HG02759 (cell line): ENCODE results near the gene IRF8.

ENCODE experiments used
- ATAC-seq: cut with Tn5 transposase; IDR thresholded peaks from one replicate; pipeline ENCODE4 v1.9.1; 2021; ENCODE audit warnings: mild to moderate bottlenecking, moderate library complexity; ENCODE audit not compliant: unreplicated experiment

The IRF8 gene

DNA sequence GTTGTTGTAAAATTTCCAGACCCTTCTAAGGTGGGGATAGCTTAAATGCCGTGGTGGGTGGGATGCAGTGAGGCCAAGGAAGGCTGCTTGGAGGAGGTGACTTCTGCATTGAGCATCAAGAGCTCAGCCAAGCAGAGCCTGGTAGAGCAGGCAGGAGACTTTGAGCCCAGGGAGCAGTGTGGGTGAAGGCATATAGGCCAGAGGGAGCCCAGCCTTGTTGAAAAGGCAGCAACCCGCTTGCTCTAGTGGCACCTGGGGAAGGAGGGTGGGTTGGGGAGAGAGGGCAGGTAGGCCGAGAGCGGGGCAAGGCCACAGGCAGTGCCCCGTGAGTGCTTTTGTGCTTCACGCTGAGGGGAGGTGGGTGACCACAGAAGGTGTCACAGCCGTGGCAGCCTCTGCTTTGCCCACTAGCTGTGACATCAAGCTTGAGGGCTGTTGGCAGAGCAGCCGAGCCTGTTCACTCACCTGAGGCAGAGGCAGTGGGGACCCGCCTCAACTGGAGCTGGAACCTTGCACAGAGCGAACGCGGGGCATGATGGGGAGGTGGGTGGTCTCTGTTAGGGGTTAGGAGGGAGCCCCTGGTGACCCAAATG lies 56.1 kb downstream of the IRF8 start:
- no peak for ATAC-seq

DNA sequence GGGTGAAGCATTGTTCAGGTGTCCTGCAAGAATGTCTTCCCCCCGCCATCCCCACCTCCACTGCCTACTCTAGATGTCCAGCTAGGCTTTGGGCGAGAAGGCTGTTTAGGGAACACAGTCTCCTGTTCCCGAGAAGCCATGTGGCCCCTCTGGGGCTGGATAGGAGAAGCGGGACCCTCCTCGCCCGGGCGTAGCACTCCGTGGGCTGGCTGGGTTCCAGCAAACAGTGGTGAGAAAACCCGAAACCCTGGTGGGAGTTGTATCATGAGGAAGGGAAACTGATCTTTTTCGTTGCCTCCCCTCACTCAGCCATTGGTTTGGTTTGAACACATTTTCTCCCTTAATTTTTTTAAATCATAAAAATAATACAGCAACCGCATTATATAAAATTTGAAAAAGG lies 56.6 kb downstream of the IRF8 start:
- ATAC-seq: no peak

DNA sequence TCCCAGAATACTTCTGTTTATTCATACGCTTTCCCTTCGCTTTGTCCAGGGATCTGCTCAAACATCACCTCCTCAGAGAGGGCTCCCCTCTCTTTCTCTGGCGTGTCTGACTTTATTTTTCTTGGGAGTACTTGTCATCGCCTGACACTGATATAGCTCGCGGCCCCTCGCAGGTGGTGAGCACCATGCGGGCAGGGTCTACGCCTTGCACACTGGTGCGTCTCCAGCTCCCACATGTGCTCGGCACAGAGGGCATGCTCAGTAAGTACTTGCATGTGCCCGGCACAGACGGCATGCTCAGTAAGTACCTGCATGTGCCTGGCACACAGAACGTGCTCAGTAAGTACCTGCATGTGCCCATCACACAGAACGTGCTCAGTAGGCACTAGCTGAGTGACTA lies 57.5 kb downstream of the IRF8 start:
- no peak for ATAC-seq

DNA sequence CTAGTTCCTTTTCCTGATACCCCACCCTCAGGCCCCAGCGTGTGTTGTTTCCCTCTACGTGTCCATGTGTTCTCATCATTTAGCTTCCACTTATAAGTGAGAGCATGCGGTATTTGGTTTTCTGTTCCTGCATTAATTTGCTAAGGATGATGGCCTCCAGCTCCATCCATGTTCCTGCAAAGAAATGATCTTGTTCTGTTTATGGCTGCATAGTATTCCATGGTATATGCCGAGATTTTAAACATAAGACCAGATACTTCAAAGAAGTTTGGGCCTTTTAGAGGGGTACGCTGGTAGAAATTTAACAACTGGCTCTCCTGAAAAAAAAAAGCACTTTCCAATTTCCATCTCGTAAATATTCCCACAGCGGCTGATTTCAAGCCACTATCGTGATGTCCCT lies 59.8 kb downstream of the IRF8 start:
- no peak for ATAC-seq

DNA sequence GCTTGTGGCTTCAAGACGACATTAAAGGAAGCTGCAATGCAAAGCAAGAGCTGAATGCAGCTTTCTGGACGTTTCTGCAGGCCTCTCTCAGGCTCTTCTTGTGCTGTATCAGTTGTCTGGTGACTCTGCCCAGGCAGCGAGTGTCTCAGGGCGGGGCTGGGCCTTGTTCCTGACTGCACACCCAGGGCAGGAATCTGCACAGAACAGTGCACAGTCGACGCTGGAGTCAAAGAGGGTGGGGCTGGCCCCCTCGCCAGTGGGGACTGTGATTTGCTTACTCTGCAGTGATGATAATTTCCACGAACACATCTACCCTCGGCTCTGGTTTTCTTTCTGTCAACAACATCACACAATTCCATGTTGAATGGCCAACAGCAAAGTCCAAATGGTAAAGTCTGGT lies 60.7 kb downstream of the IRF8 start:
- no peak for ATAC-seq

DNA sequence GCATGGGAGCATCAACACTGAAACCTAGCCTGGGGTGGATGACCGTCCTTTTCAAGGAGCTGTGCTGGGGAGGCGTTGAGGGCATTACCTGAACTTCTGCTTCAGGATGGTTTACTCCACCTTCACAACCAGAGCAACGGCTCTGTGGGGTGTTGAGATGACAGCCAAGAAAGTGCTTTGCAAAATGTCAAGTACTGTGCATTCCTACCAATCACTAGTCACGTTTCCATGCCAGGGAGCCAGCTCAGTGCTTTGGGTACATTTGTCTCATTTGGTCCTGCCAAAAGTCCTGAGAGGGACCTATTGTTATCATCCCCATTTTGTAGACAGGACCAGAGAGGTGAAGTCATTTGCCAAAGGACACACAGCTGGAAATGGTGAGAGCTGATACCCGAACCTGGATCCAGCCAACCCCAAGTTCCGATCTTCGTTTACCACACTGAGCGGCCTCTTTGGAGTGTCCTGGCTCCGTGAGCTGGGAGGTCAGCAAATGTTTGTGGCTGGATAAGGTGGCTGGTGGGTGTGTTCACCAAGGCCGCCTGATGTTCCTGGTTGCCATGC lies 61.6 kb downstream of the IRF8 start:
- ATAC-seq: no peak

DNA sequence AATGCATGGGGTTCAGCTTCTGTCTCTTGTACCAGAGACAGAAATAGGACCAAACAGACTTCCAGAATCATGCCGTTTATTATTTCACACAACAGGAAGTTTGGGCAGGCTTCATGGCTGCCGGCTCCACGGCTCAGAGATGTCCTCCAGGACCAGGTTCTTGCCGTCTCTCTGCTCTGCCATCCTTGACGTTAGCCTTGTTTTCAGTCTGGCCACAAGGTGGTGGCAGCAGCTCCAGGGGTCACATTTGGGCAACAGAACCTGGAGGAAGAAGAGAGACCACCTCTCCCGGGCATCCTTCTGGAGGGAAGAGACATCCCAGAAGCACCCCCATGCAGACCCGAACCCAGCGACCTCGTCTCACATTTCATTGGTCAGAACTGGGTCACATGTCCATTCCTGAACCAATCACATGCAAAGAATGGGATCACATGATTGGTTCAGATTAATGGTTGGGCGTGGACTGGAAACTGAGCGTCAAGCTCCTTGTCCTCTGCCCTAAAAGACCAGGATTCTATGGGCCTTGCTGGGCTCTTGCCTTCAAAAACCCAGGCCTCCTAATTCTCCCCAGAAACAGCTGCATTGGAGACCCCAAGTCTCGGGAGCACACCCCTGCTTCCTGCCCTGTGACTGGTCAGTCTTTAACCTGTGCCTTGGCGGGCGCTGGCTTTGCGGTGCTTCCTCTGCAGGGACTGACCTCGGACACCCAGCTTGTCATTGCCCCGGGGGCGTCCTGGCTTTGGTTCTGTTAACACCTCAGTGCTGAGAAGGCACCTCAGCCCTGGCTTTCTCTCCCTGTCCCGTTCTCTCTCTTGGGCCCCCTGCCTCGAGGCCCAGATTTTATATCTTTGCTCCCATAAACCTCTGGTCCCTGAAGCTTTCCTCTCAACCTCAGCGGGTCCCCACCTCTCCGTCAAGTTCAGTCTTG lies 63.3 kb downstream of the IRF8 start:
- ATAC-seq: no peak

DNA sequence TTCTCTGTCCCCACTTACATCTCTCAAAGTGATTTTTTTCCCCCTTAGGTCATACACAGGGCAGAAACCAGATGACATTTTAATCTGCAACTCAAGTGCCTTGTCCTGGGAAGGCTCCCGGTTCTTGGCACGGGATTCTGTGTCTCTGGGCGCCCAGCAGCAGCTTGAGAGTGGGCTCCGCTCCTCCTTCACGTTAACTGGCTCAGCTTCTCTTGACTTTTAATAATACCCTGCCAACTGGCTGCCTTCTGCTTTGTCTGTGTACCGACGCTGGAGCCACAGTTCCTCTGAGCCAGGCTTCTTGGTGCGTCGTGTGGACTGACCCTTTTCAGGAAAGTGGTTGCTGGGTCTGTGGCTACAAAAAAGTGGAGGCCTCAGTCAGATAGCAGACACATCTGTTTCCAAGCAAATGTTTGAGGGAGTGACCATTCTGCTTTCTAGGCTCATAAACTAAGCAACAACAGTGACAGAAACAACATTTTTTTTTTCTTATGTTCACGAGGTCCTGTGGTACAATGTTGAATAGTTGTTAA lies 64.9 kb downstream of the IRF8 start:
- no peak for ATAC-seq

DNA sequence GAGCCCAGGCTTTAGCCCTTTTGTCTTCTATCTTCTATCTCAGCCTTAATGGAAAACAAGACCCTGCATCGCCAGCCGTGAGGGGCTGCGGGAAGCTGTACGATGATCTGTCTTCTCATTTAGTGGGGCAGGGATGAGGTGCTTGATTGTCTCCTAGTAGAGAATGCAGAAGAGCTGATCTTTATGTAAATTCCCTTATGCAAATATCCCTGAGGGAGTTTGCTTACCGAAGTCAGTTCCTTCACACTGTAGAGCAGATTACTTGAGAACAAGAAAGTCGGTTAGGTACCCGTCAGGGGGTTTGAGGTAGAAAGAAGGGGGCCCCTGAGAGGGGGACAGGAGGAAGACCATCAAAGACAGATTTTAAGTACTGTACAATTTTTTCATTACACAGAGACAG lies 66.2 kb downstream of the IRF8 start:
- no peak for ATAC-seq

DNA sequence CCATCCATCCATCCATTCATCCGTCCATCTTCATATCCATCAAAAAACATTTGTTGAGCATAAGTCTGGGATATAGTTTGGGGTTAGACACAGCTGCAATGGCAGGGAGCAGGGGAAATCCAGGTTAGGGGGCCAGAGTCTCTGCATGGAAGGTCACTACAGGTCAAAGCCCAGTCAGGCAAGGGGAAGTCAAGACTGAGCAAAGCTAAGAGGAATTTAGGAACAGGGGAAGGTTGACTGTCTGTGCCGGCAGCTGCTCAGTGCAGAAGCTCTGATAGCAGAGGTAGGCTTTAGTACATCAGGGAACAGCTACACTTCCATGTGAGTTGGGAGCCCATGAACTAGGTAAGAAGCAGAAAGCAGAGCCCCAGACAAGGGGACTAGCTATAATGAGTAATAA lies 68.1 kb downstream of the IRF8 start:
- ATAC-seq: no peak

DNA sequence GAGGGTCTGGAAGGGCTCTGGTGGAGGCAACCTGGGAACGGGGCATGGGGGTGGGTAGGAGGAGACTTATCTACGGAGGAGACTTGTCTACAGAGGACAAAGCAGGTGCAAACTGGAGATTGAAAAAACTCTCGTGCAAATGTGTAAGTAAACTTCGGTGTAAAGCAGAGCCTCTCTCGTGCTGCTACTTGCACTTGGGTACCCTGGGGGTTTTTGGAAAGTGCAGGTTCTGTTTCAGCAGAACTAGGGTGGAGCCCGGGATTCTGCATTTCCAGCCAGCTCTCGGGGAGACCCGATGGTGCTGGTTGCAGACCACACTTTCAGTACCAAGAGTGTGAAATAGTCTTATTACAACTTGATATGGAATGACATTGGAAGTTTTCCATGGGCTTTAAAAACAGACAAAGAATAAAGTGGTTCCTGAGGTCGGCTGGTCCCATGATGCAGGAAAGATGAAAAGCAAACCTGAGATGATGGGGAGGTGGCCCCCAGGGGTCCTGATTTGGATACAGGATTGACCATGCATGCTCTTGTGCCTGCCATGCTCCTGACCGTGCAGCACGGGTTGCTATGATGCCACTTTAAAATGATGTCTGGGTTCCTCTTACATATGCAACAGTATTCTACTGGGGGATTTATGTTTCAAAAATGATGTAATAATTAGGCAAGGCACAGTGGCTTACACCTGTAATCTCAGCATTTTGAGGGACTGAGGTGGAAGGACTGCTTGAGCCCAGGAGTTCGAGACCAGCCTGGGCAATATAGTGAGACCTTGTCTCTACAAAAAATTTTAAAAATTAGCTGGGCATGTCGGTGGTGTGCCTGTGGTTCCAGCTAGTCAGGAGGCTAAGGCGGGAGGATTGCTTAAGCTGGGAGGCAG lies 69.3 kb downstream of the IRF8 start:
- ATAC-seq: no peak

DNA sequence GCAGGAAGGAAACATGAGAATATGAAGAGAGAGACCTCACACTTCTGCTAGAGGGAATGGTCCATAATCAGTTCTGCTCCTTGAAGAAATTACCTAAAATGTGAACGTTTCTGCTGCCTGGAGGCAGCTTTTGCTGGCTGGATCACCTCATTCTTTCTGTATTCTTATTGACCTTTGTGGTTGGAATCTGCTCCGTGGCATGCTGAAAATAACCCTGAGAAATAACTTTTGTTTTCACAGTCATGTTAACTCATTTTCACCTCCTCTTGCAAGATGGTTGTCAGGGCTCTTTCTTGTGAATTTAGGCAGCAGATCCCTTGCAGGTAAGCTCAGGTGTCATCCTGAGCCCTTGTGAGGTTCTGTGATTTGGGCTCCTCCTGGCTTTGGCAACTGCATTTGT lies 70.2 kb downstream of the IRF8 start:
- no peak for ATAC-seq

DNA sequence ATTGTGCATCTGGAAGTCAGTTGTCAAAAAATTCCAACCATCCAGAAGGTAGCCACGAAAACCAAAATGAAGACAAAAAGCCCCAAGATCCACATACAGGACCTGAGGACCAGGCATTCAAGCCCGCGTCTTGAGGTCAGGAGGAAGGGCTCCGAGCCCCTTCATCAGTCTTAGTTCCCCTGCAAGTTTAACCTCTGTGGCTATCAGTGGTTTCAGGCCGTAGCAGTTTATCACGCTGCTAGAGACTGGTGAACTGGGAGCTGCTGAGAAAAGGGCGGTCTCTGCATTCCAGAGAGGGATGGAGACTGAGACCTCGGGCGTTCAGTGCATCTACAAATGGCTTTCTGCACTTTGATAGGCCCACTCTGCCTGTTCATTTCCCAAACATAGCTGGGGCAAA lies 70.6 kb downstream of the IRF8 start:
- ATAC-seq: no peak

DNA sequence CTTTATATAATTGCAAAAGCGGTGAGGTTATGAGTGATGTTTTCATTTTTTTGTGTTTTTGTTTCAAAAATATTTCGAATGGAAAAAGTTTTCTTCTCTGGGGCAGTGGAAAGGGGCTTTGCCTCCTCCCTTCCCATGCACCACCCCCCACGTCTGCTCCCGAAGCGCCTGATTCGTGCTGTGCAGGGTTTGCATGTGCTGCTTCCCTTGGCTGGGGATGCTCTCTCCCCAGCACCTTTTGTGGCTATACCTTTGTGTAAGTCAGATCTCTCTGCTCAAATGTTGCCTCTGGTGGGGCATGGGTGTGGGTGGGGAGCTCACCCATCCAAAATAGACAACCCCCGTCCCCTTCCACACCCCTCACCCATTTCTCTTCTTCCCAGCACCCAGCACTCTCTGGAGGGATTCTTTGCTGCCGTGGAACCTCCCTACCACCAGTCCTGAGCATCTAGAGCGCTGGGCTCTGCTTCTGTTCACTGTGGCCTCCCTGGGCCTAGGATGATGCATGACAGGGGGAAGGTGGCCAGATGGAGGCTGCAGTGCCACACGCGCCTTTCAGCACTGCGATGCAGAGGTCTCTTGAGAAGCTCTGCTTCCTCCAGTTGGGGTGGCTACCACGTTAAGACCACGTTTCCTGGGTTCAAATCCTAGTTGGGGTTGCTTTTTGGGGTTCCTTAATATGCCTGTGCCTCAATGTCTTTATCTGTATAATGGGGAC lies 71.2 kb downstream of the IRF8 start:
- no peak for ATAC-seq

DNA sequence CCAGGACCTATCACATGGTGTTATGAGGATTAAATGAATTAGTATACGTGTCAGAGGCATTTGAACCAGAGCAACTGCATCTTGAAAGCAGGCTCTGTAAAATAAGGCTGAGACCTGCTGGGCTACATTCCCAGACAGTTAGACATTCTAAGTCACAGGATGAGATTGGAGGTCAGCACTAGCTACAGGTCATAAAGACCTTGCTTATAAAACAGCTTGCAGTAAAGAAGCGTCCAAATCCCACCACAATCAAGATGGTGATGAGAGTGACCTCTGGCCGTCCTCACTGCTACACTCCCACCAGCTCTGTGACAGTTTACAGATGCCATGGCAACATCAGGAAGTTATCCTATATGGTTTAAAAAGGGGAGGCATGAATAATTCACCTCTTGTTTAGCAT lies 71.8 kb downstream of the IRF8 start:
- ATAC-seq: no peak
